Prostate gland (tissue), 2 donors: ENCODE measurements around the gene NUPR1. TPM values are rescaled to one million over a fixed set of nuclear protein-coding genes. Genes with fewer than 3 reads are reported as not detected.

Experiments used
- DNase-seq: peaks from one replicate; pipeline ENCODE4 v3.0.0-alpha.2; 2019; ENCODE audit warnings: low spot score
- H3K27ac ChIP-seq, 2 donors: fragments of 200-600 bp; sonication (generic); 2 replicates each; pipeline ENCODE4 v1.5.1; 2017 to 2019
- H3K27me3 ChIP-seq: fragments of 200-600 bp; sonication (generic); replicated peaks from 2 replicates; pipeline ENCODE4 v1.5.1; 2019; ENCODE audit not compliant: insufficient read depth
- H3K36me3 ChIP-seq, 2 donors: fragments of 200-600 bp; sonication (generic); 1 replicate in 1 of 2; 2 replicates in 1 of 2; pipeline versions ENCODE4 v1.5.1 to v1.8.1; 2017 to 2019
- H3K4me1 ChIP-seq: fragments of 200-600 bp; sonication (generic); replicated peaks from 2 replicates; pipeline ENCODE4 v1.5.1; 2019
- H3K4me3 ChIP-seq, 2 donors: fragments of 200-600 bp; sonication (generic); 2 replicates each; pipeline ENCODE4 v1.5.1; 2017 to 2019
- H3K9me3 ChIP-seq: fragments of 200-600 bp; sonication (generic); 2 replicates; pipeline ENCODE4 v1.5.1; 2017
- POLR2A ChIP-seq: fragments of 450-650 bp; IDR thresholded peaks from one replicate; pipeline ENCODE4 v1.6.1; 2016; ENCODE audit warnings: antibody characterized with exemption, mild to moderate bottlenecking
- POLR2AphosphoS5 ChIP-seq: sonication (generic); formaldehyde crosslinking; IDR thresholded peaks from one replicate; pipeline ENCODE4 v1.6.1; 2017; ENCODE audit warnings: antibody characterized with exemption
- WGBS: methylation state at CpG from one replicate; pipeline ENCODE4 v1.1.5; 2018; 5-methylcytosine and 5-hydroxymethylcytosine counted together
- intact Hi-C: fragments of 100-400 bp; cut with DNase I; formaldehyde crosslinking; loops from one replicate; pipeline ENCODE4 v1.14.2; 2022
- total RNA-seq, 2 donors: library from RNA; depleted of rRNA; stranded (reverse); fragments of >200 nt; gene quantifications; one replicate each; pipeline ENCODE4 v1.1.0, GENCODE V29; 2016
- TF ChIP-seq, protein P1 (sequence below), 4 experiments: fragments of 200-600 bp in 2 of 4; fragments of 450-650 bp in 2 of 4; sonication (generic) in 2 of 4; IDR thresholded peaks; 1 replicate in 3 of 4; 2 replicates in 1 of 4; pipeline ENCODE4 v1.5.1; 2016 to 2019; ENCODE audit warnings: antibody characterized with exemption in 4 of 4, mild to moderate bottlenecking in 2 of 4, moderate library complexity in 2 of 4

Gene NUPR1
- total RNA-seq, 2 donors from 2014 or later: 79.6 to 107 TPM

DNA sequence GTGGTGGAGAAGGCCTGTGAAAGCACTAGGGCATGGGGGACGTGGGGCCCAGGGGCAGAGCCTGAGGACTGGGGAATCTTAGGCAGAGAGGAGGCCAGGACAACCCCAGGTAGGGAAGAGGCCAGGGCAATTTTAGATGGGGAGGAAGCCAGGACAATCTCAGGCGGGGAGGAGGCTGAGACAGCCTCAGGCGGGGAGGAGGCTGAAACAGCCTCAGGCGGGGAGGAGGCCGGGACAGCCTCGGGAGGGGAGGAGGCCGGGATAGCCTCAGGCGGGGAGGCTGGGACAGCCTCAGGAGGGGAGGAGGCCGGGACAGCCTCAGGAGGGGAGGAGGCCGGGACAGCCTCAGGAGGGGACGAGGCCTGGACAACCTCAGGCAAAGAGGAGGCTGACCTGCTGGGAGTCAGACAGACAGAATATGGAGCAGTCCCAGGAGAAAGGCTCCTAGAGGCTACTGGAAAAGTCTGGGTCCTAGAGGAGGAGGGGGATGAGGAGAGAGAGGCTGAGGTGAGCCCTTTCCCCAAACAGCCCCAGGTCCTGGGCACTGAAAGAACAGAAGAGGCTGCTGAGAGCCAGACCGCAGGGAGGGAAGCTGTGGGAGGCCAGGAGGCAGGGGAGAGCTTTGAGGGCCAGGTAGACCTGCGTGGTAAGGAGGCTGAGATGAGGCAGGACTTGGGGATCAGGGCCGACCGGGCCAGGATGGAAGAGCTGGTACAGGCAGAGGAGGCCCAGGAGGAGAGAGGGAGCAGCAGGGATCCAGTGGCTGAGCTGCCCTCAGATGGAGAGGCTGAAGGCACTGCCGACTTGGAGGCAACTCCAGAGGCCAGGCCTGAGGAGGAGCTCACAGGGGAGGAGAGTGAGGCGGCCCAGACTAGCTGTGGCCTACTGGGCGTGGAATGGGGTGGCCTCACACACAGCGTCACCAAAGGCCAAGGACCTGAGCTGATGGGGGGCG, 42.7 kb downstream of the NUPR1 start:
- Histone ChIP-seq H3K9me3 (no peaks in the 10 kb centered on the region), H3K36me3 (no peaks in the 10 kb centered on the region), H3K4me3 (no peak overlapping the region), H3K4me1 (no peaks in the 10 kb centered on the region), H3K27me3 (no peaks in the 10 kb centered on the region), H3K27ac (no peak overlapping the region)
- intact Hi-C loops: loop anchor here (10.0 kb wide), 1 partner anchor 119 kb away; the partner anchor contains the start of gene SULT1A1
- TF ChIP-seq POLR2AphosphoS5 (no peak), POLR2A (no peak)
- TF ChIP-seq, protein P1, sequence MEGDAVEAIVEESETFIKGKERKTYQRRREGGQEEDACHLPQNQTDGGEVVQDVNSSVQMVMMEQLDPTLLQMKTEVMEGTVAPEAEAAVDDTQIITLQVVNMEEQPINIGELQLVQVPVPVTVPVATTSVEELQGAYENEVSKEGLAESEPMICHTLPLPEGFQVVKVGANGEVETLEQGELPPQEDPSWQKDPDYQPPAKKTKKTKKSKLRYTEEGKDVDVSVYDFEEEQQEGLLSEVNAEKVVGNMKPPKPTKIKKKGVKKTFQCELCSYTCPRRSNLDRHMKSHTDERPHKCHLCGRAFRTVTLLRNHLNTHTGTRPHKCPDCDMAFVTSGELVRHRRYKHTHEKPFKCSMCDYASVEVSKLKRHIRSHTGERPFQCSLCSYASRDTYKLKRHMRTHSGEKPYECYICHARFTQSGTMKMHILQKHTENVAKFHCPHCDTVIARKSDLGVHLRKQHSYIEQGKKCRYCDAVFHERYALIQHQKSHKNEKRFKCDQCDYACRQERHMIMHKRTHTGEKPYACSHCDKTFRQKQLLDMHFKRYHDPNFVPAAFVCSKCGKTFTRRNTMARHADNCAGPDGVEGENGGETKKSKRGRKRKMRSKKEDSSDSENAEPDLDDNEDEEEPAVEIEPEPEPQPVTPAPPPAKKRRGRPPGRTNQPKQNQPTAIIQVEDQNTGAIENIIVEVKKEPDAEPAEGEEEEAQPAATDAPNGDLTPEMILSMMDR (IDR thresholded peaks at IDR 0.05): no peak
- no peak for DNase-seq
- 90% methylated on average over 20 of the region's 20 CpGs for WGBS

DNA sequence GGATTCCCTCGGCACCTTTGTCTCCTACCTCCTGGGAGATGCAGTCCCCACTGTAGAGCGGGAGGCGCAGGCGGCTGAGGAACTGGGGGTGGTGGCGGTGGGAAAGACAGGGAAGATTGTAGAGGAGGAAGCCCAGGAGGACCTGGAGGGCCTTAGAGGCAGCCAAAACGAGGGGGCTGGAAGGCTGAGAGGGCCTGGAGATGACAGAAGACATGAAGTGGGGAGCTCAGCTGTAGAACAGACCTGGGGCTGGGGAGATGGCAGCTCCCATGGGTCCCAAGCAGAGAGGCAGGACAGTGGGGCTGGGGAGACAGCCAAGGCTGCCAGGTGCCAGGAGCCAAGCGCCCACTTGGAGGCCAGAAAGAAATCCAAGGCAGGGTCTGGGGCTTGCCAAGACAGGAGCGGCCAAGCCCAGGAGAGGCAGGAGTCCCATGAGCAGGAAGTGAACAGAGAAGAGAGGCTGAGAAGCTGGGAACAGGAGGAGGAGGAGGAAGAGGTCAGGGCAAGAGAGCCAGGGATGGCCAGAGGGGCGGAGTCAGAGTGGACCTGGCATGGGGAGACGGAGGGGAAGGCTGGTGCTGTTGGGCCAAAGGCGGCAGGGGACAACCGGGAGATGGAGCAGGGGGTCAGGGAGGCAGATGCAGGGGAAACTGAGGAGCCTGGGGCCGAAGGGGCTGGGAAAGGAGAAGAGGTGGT, 43.5 kb downstream of the NUPR1 start:
- Histone ChIP-seq H3K9me3 (no peaks in the 10 kb centered on the region), H3K36me3 (no peaks in the 10 kb centered on the region), H3K4me1 (no peaks in the 10 kb centered on the region), H3K27me3 (no peaks in the 10 kb centered on the region), H3K4me3 (no peak overlapping the region), H3K27ac (no peak overlapping the region)
- DNase-seq: no peak
- TF ChIP-seq, protein P1 (IDR thresholded peaks at IDR 0.05): no peak
- TF ChIP-seq POLR2AphosphoS5 (no peak), POLR2A (no peak)
- WGBS: 80% methylated on average over 13 of the region's 13 CpGs
- intact Hi-C loops: loop anchor here (10.0 kb wide), 1 partner anchor 120 kb away; the partner anchor contains the start of gene SULT1A1

DNA sequence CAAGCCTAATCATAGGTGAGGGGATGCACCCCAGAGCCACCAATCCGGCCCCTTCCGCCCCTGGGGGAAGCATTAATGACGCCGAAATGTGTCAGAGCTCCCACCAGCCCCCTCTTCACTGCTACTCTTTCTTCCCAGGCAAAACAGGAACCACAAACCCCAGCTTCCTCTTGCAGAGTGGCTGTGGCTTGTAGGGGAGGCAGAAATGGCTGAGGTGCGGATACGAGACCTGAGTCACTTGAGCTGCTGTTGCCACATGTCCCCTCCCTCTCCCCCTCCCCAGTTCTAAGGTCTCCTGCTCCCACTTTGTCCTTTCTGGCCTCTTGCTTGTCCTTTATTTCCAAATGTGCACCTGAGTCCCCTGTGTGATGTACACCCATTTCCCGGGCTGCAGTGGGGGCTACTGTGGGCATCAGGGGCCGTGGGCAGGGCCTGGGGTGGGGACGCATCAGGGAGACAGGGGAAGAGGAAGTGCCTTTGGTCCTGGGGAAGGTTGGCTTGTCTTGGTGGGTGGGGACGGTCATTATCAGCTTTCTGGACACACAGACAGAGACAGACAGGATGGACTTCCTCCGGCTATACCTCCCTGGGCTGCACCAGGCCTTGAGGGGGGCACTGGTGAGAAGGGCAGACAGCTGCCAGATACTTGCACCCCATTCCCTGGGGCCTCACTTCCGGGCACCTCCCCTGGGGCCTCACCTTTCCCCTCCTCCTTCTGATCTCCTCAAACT, 44.5 kb downstream of the NUPR1 start, which contains the start of gene APOBR:
Gene APOBR (plus strand): TSS at position 523 of the 731 bp plus-strand sequence. CDS start 39 bp downstream, at position 562.
- H3K27me3 ChIP-seq: no peaks in the 10 kb centered on the region
- no peaks in the 10 kb centered on the region for H3K9me3 ChIP-seq
- TF ChIP-seq POLR2A (no peak), POLR2AphosphoS5 (no peak)
- TF ChIP-seq, protein P1 (IDR thresholded peaks at IDR 0.05): no peak
- no peak within 1 kb of the TSS for H3K27ac ChIP-seq
- H3K4me3 ChIP-seq: no peak within 1 kb of the TSS
- intact Hi-C loops: loop anchor here (5.0 to 10.0 kb wide), 3 partner anchors 43 to 121 kb away; partner anchors contain the start of genes NUPR1, SGF29 and SULT1A1
- H3K36me3 ChIP-seq: no peaks in the 10 kb centered on the region
- DNase-seq: no peak
- WGBS: 81% methylated on average over 12 of the region's 12 CpGs
- no peaks in the 10 kb centered on the region for H3K4me1 ChIP-seq

DNA sequence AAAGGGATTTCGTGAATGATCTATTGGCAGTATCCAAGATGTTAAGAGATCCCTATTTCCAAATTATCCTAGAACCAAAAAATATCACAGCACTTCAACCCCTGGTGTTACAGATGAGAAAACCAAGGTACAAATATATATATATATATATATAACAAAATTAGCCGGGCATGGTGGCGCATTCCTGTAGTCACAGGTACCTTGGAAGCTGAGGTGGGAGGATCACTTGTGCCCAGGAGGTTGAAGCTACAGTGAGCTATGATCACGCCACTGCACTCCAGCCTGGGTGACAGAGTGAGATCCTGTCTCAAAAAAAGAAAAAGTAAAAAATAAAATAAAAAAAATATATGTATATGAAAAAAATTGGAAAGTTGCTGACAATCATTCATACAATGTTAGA, 46.3 kb downstream of the NUPR1 start:
- intact Hi-C loops: loop anchor here (5.0 to 10.0 kb wide), 3 partner anchors 45 to 122 kb away; partner anchors contain the start of genes NUPR1, SGF29 and SULT1A1
- TF ChIP-seq, protein P1 (IDR thresholded peaks at IDR 0.05): no peak
- TF ChIP-seq POLR2AphosphoS5 (no peak), POLR2A (no peak)
- Histone ChIP-seq H3K9me3 (no peaks in the 10 kb centered on the region), H3K27ac (peak overlapping the region; percentile 91 to 94), H3K27me3 (no peaks in the 10 kb centered on the region), H3K36me3 (peaks cover 3% of the 10 kb centered on the region in 2 donors), H3K4me1 (no peaks in the 10 kb centered on the region), H3K4me3 (peak overlapping the region; percentile 73 to 95)
- WGBS: 51% methylated on average over 4 of the region's 4 CpGs
- DNase-seq: no peak
